IMR-90 (cell line): ENCODE results near the gene SORBS1. TPM values are rescaled to one million over a fixed set of nuclear protein-coding genes. Genes with fewer than 3 reads are reported as not detected.

Experiments
- ATAC-seq: fragments of 200-7000 bp; cut with Tn5 transposase; 2 replicates; pipeline ENCODE4 v1.9.1; 2020; ENCODE audit warnings: low read depth, mild to moderate bottlenecking, moderate library complexity
- BruUV-seq: library from RNA; stranded (reverse); fragments of 400-500 nt; replicated peaks from 2 replicates; lab custom pipeline; 2021; lab: Mats Ljungman, UMichigan
- CTCF ChIA-PET: fragments of 300-600 bp; formaldehyde crosslinking; extraction: SDS; loops from one replicate; lab custom pipeline; 2021; ENCODE audit warnings: antibody characterized with exemption; lab: Yijun Ruan, JAX
- POLR2A ChIA-PET: fragments of 300-600 bp; sonication (Branson Sonifier 250); formaldehyde crosslinking; loops from one replicate; lab custom pipeline; 2022; ENCODE audit warnings: antibody characterized with exemption; ENCODE audit not compliant: unreplicated experiment; lab: Charles Lee
- DNase-seq: peaks from one replicate; pipeline ENCODE4 v3.0.0; 2013
- H2AFZ ChIP-seq: replicated peaks from 2 replicates; pipeline ENCODE3; 2013; ENCODE audit warnings: low read length, mild to moderate bottlenecking; ENCODE audit not compliant: poor library complexity
- H2AK5ac ChIP-seq: 2 replicates; pipeline ENCODE4 v1.6.1; 2013; ENCODE audit warnings: low read depth, low read length, inconsistent platforms
- H2AK9ac ChIP-seq: replicated peaks from 2 replicates; pipeline ENCODE3; 2013; ENCODE audit warnings: mild to moderate bottlenecking, low read depth, low read length, moderate library complexity; ENCODE audit not compliant: poor library complexity
- H2BK120ac ChIP-seq: 2 replicates; pipeline ENCODE4 v1.6.1; 2013; ENCODE audit warnings: low read depth, low read length, inconsistent platforms
- H2BK15ac ChIP-seq: 3 replicates; pipeline ENCODE4 v1.6.1; 2013; ENCODE audit warnings: low read depth, low read length, inconsistent platforms
- H2BK20ac ChIP-seq: 2 replicates; pipeline ENCODE4 v1.6.1; 2013; ENCODE audit warnings: low read depth, mild to moderate bottlenecking, inconsistent platforms, low read length, moderate library complexity
- H2BK5ac ChIP-seq: 2 replicates; pipeline ENCODE4 v1.6.1; 2013; ENCODE audit warnings: mild to moderate bottlenecking, low read depth, low read length, inconsistent platforms; ENCODE audit not compliant: poor library complexity, severe bottlenecking
- H3K14ac ChIP-seq: replicated peaks from 2 replicates; pipeline ENCODE4 v1.6.1; 2013; ENCODE audit warnings: low read depth, low read length, inconsistent platforms
- H3K18ac ChIP-seq: 2 replicates; pipeline ENCODE4 v1.6.1; 2013; ENCODE audit warnings: low read depth, low read length, control low read depth
- H3K23ac ChIP-seq: 2 replicates; pipeline ENCODE4 v1.6.1; 2013; ENCODE audit warnings: low read depth, low read length, inconsistent platforms
- H3K27ac ChIP-seq: 2 replicates; pipeline ENCODE4 v1.5.1; 2013; ENCODE audit warnings: mild to moderate bottlenecking, control low read depth, low read length; ENCODE audit not compliant: insufficient read depth
- H3K27me3 ChIP-seq: 2 replicates; pipeline ENCODE4 v1.6.1; 2013; ENCODE audit warnings: low read length; ENCODE audit not compliant: control insufficient read depth, insufficient read depth
- H3K36me3 ChIP-seq: 2 replicates; pipeline ENCODE4 v1.6.1; 2013; ENCODE audit warnings: low read length, mixed read lengths; ENCODE audit not compliant: control insufficient read depth, insufficient read depth
- H3K4ac ChIP-seq: 2 replicates; pipeline ENCODE4 v1.6.1; 2013; ENCODE audit warnings: low read depth, low read length, inconsistent platforms
- H3K4me1 ChIP-seq: 2 replicates; pipeline ENCODE4 v1.6.1; 2013; ENCODE audit warnings: low read length, mixed read lengths; ENCODE audit not compliant: control insufficient read depth, insufficient read depth
- H3K4me2 ChIP-seq: 2 replicates; pipeline ENCODE4 v1.6.1; 2013; ENCODE audit warnings: low read depth, mild to moderate bottlenecking, control low read depth, low read length, moderate library complexity
- H3K4me3 ChIP-seq: 2 replicates; pipeline ENCODE4 v1.5.1; 2013; ENCODE audit warnings: low read depth, mild to moderate bottlenecking, control low read depth, low read length, moderate library complexity; ENCODE audit not compliant: insufficient read depth
- H3K56ac ChIP-seq: 2 replicates; pipeline ENCODE4 v1.6.1; 2013; ENCODE audit warnings: low read length, inconsistent platforms; ENCODE audit not compliant: insufficient read depth; ENCODE audit errors: extremely low read depth
- H3K79me1 ChIP-seq, 2 experiments: 2 replicates each; pipeline ENCODE4 v1.6.1; 2013; ENCODE audit warnings: low read length in 2 of 2, inconsistent platforms in 1 of 2, low read depth in 1 of 2
- H3K9ac ChIP-seq: 2 replicates; pipeline ENCODE4 v1.6.1; 2013; ENCODE audit warnings: low read depth, low read length, control low read depth
- H3K9me1 ChIP-seq: 2 replicates; pipeline ENCODE4 v1.6.1; 2013; ENCODE audit warnings: low read length, inconsistent platforms; ENCODE audit not compliant: insufficient read depth
- H3K9me3 ChIP-seq: 2 replicates; pipeline ENCODE4 v1.6.1; 2013; ENCODE audit warnings: low read length; ENCODE audit not compliant: control insufficient read depth, insufficient read depth
- H4K20me1 ChIP-seq: 2 replicates; pipeline ENCODE4 v1.6.1; 2013; ENCODE audit warnings: low read length, inconsistent platforms; ENCODE audit not compliant: insufficient read depth
- H4K5ac ChIP-seq: 2 replicates; pipeline ENCODE4 v1.6.1; 2013; ENCODE audit warnings: mild to moderate bottlenecking, low read depth, low read length, control low read depth
- H4K8ac ChIP-seq, 2 experiments: 2 replicates each; pipeline ENCODE4 v1.6.1; 2013; ENCODE audit warnings: low read depth in 2 of 2, low read length in 2 of 2, control low read depth in 1 of 2, inconsistent platforms in 1 of 2
- H4K91ac ChIP-seq: 2 replicates; pipeline ENCODE4 v1.6.1; 2013; ENCODE audit warnings: low read depth, low read length, inconsistent platforms; ENCODE audit not compliant: insufficient read depth
- BHLHE40 ChIP-seq: fragments of 150-350 bp; IDR thresholded peaks from 2 replicates; pipeline ENCODE4 v1.6.1; 2016; ENCODE audit warnings: mild to moderate bottlenecking, low read depth, low read length
- CEBPB ChIP-seq: IDR thresholded peaks from 2 replicates; pipeline ENCODE4 v1.6.1; 2012; ENCODE audit warnings: low read depth, low read length, improper control_type of control experiment
- CHD1 ChIP-seq: IDR thresholded peaks from 2 replicates; pipeline ENCODE4 v1.6.1; 2012; ENCODE audit warnings: low read depth, low read length, improper control_type of control experiment
- MAZ ChIP-seq: IDR thresholded peaks from 2 replicates; pipeline ENCODE4 v1.6.1; 2012; ENCODE audit warnings: low read depth, mild to moderate bottlenecking, low read length, improper control_type of control experiment, moderate library complexity, borderline replicate concordance
- MXI1 ChIP-seq: IDR thresholded peaks from 2 replicates; pipeline ENCODE4 v1.6.1; 2012; ENCODE audit warnings: low read depth, mild to moderate bottlenecking, low read length, moderate library complexity, borderline replicate concordance
- NFE2L2 ChIP-seq: fragments of 150-350 bp; IDR thresholded peaks from 2 replicates; pipeline ENCODE4 v1.6.1; 2016; ENCODE audit warnings: low read depth, mild to moderate bottlenecking, low read length
- POLR2A ChIP-seq: IDR thresholded peaks from 2 replicates; pipeline ENCODE4 v1.6.1; 2012; ENCODE audit warnings: mild to moderate bottlenecking, low read depth, low read length
- RAD21 ChIP-seq: IDR thresholded peaks from 2 replicates; pipeline ENCODE4 v1.6.1; 2012; ENCODE audit warnings: low read length, improper control_type of control experiment
- WGBS, 2 experiments: methylation state at CpG; one replicate each; pipeline versions ENCODE4 v1.1.5 to v1.1.7; 2013; ENCODE audit warnings: missing lambda C conversion rate in 2 of 2; ENCODE audit not compliant: insufficient read length in 1 of 2; ENCODE audit errors: extremely low coverage in 2 of 2; 5-methylcytosine and 5-hydroxymethylcytosine counted together
- dilution Hi-C: fragments of 300-500 bp; cut with HindIII; formaldehyde crosslinking; loops from one replicate; pipeline ENCODE4 v1.14.3; 2018; ENCODE audit warnings: low sequenced_read_pairs; ENCODE audit not compliant: unreplicated experiment
- in situ Hi-C: fragments of 300-500 bp; cut with MboI; formaldehyde crosslinking; loops from 3 replicates; pipeline ENCODE4 v1.14.3; 2019; ENCODE audit warnings: low sequenced_read_pairs, inconsistent platforms, mixed read lengths
- intact Hi-C: fragments of 100-400 bp; cut with micrococcal nuclease; formaldehyde crosslinking; loops from 2 replicates; pipeline ENCODE4 v1.10.0; 2022
- polyA plus RNA-seq, 3 experiments: library from polyadenylated mRNA; depleted of rRNA; stranded (reverse); fragments of >200 nt; gene quantifications; 2 replicates each; pipeline ENCODE4 v1.2.3, GENCODE V29; 2012; ENCODE audit warnings: low replicate concordance in 1 of 3
- total RNA-seq: library from RNA; depleted of rRNA; stranded (reverse); fragments of >200 nt; gene quantifications from 2 replicates; pipeline ENCODE4 v1.2.3, GENCODE V29; 2012
- TF ChIP-seq, protein P1 (sequence below): fragments of 150-350 bp; IDR thresholded peaks from 2 replicates; pipeline ENCODE4 v1.6.1; 2017; ENCODE audit warnings: mild to moderate bottlenecking, antibody characterized with exemption, low read length, low read depth
- TF ChIP-seq, protein P2 (sequence below): conservative IDR thresholded peaks from 2 replicates; pipeline ENCODE4 v1.5.1; 2012; ENCODE audit warnings: mild to moderate bottlenecking, low read depth, low read length, improper control_type of control experiment

SORBS1 gene
- total and polyA plus RNA-seq, 2 of the 4 experiments (the other 2 are of a cell fraction) = 0.18 to 0.32 TPM

DNA sequence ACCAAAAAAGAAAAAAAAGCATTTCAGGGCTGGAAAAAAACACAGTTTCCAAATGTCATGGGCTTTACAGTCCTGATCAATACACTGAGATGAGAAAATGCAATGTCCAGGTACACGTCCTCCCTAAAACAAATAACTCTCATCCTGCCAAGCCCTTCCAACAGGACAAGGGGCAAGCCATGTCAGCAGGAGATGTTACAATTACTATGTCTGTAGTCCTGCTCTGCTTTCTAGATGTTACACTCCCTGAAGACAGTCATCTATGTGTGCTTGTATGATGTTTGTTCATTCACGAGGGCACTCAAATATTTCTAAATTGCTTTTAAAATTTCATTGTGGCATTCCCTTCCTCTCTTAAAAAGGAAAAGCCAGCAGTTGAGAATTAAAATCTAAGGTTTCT, 103.2 kb downstream of the SORBS1 start:
- Histone ChIP-seq H2BK15ac (no peak overlapping the region), H3K4me3 (no peak overlapping the region), H2BK5ac (no peak overlapping the region), H4K8ac (no peak overlapping the region), H3K9me3 (no peaks in the 10 kb centered on the region), H3K36me3 (no peaks in the 10 kb centered on the region), H3K23ac (no peak overlapping the region), H3K4me2 (no peak overlapping the region), H3K27ac (no peak overlapping the region), H3K56ac (no peak overlapping the region), H4K91ac (no peak overlapping the region), H3K9ac (no peak overlapping the region), H4K20me1 (no peaks in the 10 kb centered on the region), H3K14ac (no peak overlapping the region), H2BK20ac (no peak overlapping the region), H3K79me1 (no peaks in the 10 kb centered on the region), H2BK120ac (no peak overlapping the region), H3K27me3 (peaks cover 18% of the 10 kb centered on the region), H2AFZ (no peak overlapping the region), H2AK9ac (no peak overlapping the region), H3K9me1 (no peaks in the 10 kb centered on the region), H3K4me1 (no peaks in the 10 kb centered on the region), H3K18ac (no peak overlapping the region), H4K5ac (no peak overlapping the region), H2AK5ac (no peak overlapping the region), H3K4ac (no peak overlapping the region)
- dilution Hi-C loops = no loop called here
- no TSS peak for BruUV-seq
- in situ Hi-C loops = no loop called here
- TF ChIP-seq POLR2A (no peak), NFE2L2 (no peak), MXI1 (no peak), CHD1 (no peak), CEBPB (no peak), BHLHE40 (no peak), MAZ (no peak), RAD21 (no peak)
- TF ChIP-seq, protein P1, sequence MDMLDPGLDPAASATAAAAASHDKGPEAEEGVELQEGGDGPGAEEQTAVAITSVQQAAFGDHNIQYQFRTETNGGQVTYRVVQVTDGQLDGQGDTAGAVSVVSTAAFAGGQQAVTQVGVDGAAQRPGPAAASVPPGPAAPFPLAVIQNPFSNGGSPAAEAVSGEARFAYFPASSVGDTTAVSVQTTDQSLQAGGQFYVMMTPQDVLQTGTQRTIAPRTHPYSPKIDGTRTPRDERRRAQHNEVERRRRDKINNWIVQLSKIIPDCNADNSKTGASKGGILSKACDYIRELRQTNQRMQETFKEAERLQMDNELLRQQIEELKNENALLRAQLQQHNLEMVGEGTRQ = no peak
- TF ChIP-seq, protein P2, sequence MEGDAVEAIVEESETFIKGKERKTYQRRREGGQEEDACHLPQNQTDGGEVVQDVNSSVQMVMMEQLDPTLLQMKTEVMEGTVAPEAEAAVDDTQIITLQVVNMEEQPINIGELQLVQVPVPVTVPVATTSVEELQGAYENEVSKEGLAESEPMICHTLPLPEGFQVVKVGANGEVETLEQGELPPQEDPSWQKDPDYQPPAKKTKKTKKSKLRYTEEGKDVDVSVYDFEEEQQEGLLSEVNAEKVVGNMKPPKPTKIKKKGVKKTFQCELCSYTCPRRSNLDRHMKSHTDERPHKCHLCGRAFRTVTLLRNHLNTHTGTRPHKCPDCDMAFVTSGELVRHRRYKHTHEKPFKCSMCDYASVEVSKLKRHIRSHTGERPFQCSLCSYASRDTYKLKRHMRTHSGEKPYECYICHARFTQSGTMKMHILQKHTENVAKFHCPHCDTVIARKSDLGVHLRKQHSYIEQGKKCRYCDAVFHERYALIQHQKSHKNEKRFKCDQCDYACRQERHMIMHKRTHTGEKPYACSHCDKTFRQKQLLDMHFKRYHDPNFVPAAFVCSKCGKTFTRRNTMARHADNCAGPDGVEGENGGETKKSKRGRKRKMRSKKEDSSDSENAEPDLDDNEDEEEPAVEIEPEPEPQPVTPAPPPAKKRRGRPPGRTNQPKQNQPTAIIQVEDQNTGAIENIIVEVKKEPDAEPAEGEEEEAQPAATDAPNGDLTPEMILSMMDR = no peak
- no CpG with 5 or more reads among the region's 2 CpGs for WGBS, 2 experiments
- ATAC-seq (no peak), DNase-seq (no peak)
- CTCF ChIA-PET = interaction anchor here (1.4 kb wide), 1 partner anchor 12 kb away, joined by 7 read pairs; no protein-coding TSS in a partner anchor
- intact Hi-C loops = no loop called here
- POLR2A ChIA-PET = interaction anchor here (0.6 kb wide), 1 partner anchor 16 kb away, joined by 8 read pairs; no protein-coding TSS in a partner anchor
